Neural progenitor cell (in vitro differentiated cells): ENCODE results near the gene TM2D3.

Source experiments
- CTCF ChIP-seq: fragments of 200-600 bp; sonication (generic); IDR thresholded peaks from 2 replicates; pipeline ENCODE4 v1.5.1; 2017; ENCODE audit warnings: antibody characterized with exemption, mild to moderate bottlenecking
- EZH2 ChIP-seq: fragments of 200-600 bp; sonication (generic); IDR thresholded peaks from 2 replicates; pipeline ENCODE4 v1.6.1; 2017; ENCODE audit warnings: antibody characterized with exemption, mild to moderate bottlenecking, moderate library complexity

DNA sequence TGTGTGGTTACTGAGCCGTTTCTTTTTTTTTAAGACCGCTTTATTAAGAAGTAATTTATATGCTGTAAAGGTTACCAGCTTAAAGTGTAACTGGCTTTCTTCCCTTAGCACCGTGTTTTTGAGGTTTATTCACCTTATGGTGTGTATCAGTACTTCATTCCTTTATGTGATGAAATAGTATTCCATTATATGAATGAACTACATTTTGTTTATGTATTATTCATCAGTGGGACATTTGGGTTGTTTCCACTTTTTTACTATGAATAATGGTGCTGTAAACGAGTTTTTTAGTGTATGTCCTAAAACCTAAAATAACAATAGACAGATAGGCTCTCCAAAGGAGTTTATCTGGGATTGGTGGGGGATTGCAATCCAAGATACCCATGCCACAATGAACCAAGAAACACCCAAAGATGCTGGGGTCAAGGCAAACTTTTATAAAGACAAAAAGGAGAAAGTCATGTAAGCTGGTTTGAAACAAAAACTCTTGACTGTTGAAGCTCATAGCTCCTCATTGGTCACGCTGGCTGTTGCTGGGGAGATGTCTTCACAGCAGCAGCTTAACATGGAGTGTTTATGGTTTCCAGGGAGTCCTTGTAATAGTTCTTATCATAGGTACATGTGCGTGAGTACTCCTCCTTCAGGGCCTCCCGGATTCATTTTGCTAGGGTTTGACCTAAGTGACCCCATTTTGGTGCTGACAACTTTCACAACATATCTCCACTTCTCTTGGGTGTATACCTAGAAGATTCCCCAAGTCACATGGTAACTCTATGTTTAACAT, 16.0 kb downstream of the TM2D3 start:
- TF ChIP-seq CTCF (no peak), EZH2 (no peak)
